ENCODE data around the gene OTOG.

DNA sequence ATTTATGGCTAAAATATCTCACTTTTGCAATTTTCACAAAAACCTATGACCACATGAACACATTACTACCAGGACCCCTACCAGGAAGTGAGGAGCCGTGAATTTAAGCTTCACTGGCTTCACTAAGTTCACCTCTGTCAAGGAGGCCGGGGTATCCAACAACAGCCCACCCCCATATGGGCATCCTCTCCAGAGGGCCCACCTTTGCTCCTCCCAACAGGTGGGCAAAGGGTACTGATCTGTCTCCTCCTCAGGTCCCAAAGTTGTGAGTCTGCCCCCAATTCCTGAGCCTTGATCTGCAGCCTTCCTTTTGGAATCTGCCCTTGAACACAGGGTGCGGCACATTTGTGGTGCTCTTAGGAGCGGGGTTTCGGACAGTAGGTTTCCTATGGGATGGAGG lies 66.9 kb downstream of the OTOG start:
- TF ChIP-seq, protein P1, sequence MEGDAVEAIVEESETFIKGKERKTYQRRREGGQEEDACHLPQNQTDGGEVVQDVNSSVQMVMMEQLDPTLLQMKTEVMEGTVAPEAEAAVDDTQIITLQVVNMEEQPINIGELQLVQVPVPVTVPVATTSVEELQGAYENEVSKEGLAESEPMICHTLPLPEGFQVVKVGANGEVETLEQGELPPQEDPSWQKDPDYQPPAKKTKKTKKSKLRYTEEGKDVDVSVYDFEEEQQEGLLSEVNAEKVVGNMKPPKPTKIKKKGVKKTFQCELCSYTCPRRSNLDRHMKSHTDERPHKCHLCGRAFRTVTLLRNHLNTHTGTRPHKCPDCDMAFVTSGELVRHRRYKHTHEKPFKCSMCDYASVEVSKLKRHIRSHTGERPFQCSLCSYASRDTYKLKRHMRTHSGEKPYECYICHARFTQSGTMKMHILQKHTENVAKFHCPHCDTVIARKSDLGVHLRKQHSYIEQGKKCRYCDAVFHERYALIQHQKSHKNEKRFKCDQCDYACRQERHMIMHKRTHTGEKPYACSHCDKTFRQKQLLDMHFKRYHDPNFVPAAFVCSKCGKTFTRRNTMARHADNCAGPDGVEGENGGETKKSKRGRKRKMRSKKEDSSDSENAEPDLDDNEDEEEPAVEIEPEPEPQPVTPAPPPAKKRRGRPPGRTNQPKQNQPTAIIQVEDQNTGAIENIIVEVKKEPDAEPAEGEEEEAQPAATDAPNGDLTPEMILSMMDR (IDR thresholded peaks at IDR 0.05; ENCODE audit: low read depth, low read length, poor library complexity, severe bottlenecking): no peak
- TF ChIP-seq EZH2phosphoT487 (IDR thresholded peaks at IDR 0.05; ENCODE audit: borderline replicate concordance, low read length): no peak

All from DOHH2 (cell line).